IMR-90 (cell line): ENCODE measurements around the gene PTGDR2. TPM values are rescaled to one million over a fixed set of nuclear protein-coding genes. Genes with fewer than 3 reads are reported as not detected.

Experiments used
- ATAC-seq: fragments of 200-7000 bp; cut with Tn5 transposase; 2 replicates; pipeline ENCODE4 v1.9.1; 2020; ENCODE audit warnings: low read depth, mild to moderate bottlenecking, moderate library complexity
- BruUV-seq: library from RNA; stranded (reverse); fragments of 400-500 nt; replicated peaks from 2 replicates; lab custom pipeline; 2021; lab: Mats Ljungman, UMichigan
- CTCF ChIA-PET: fragments of 300-600 bp; formaldehyde crosslinking; extraction: SDS; loops from one replicate; lab custom pipeline; 2021; ENCODE audit warnings: antibody characterized with exemption; lab: Yijun Ruan, JAX
- POLR2A ChIA-PET: fragments of 300-600 bp; sonication (Branson Sonifier 250); formaldehyde crosslinking; loops from one replicate; lab custom pipeline; 2022; ENCODE audit warnings: antibody characterized with exemption; ENCODE audit not compliant: unreplicated experiment; lab: Charles Lee
- DNase-seq: peaks from one replicate; pipeline ENCODE4 v3.0.0; 2013
- H2AFZ ChIP-seq: replicated peaks from 2 replicates; pipeline ENCODE3; 2013; ENCODE audit warnings: low read length, mild to moderate bottlenecking; ENCODE audit not compliant: poor library complexity
- H2AK5ac ChIP-seq: 2 replicates; pipeline ENCODE4 v1.6.1; 2013; ENCODE audit warnings: low read depth, low read length, inconsistent platforms
- H2AK9ac ChIP-seq: replicated peaks from 2 replicates; pipeline ENCODE3; 2013; ENCODE audit warnings: mild to moderate bottlenecking, low read depth, low read length, moderate library complexity; ENCODE audit not compliant: poor library complexity
- H2BK120ac ChIP-seq: 2 replicates; pipeline ENCODE4 v1.6.1; 2013; ENCODE audit warnings: low read depth, low read length, inconsistent platforms
- H2BK15ac ChIP-seq: 3 replicates; pipeline ENCODE4 v1.6.1; 2013; ENCODE audit warnings: low read depth, low read length, inconsistent platforms
- H2BK20ac ChIP-seq: 2 replicates; pipeline ENCODE4 v1.6.1; 2013; ENCODE audit warnings: low read depth, mild to moderate bottlenecking, inconsistent platforms, low read length, moderate library complexity
- H2BK5ac ChIP-seq: 2 replicates; pipeline ENCODE4 v1.6.1; 2013; ENCODE audit warnings: mild to moderate bottlenecking, low read depth, low read length, inconsistent platforms; ENCODE audit not compliant: poor library complexity, severe bottlenecking
- H3K14ac ChIP-seq: replicated peaks from 2 replicates; pipeline ENCODE4 v1.6.1; 2013; ENCODE audit warnings: low read depth, low read length, inconsistent platforms
- H3K18ac ChIP-seq: 2 replicates; pipeline ENCODE4 v1.6.1; 2013; ENCODE audit warnings: low read depth, low read length, control low read depth
- H3K23ac ChIP-seq: 2 replicates; pipeline ENCODE4 v1.6.1; 2013; ENCODE audit warnings: low read depth, low read length, inconsistent platforms
- H3K27ac ChIP-seq: 2 replicates; pipeline ENCODE4 v1.5.1; 2013; ENCODE audit warnings: mild to moderate bottlenecking, control low read depth, low read length; ENCODE audit not compliant: insufficient read depth
- H3K27me3 ChIP-seq: 2 replicates; pipeline ENCODE4 v1.6.1; 2013; ENCODE audit warnings: low read length; ENCODE audit not compliant: control insufficient read depth, insufficient read depth
- H3K36me3 ChIP-seq: 2 replicates; pipeline ENCODE4 v1.6.1; 2013; ENCODE audit warnings: low read length, mixed read lengths; ENCODE audit not compliant: control insufficient read depth, insufficient read depth
- H3K4ac ChIP-seq: 2 replicates; pipeline ENCODE4 v1.6.1; 2013; ENCODE audit warnings: low read depth, low read length, inconsistent platforms
- H3K4me1 ChIP-seq: 2 replicates; pipeline ENCODE4 v1.6.1; 2013; ENCODE audit warnings: low read length, mixed read lengths; ENCODE audit not compliant: control insufficient read depth, insufficient read depth
- H3K4me2 ChIP-seq: 2 replicates; pipeline ENCODE4 v1.6.1; 2013; ENCODE audit warnings: low read depth, mild to moderate bottlenecking, control low read depth, low read length, moderate library complexity
- H3K4me3 ChIP-seq: 2 replicates; pipeline ENCODE4 v1.5.1; 2013; ENCODE audit warnings: low read depth, mild to moderate bottlenecking, control low read depth, low read length, moderate library complexity; ENCODE audit not compliant: insufficient read depth
- H3K56ac ChIP-seq: 2 replicates; pipeline ENCODE4 v1.6.1; 2013; ENCODE audit warnings: low read length, inconsistent platforms; ENCODE audit not compliant: insufficient read depth; ENCODE audit errors: extremely low read depth
- H3K79me1 ChIP-seq, 2 experiments: 2 replicates each; pipeline ENCODE4 v1.6.1; 2013; ENCODE audit warnings: low read length in 2 of 2, inconsistent platforms in 1 of 2, low read depth in 1 of 2
- H3K9ac ChIP-seq: 2 replicates; pipeline ENCODE4 v1.6.1; 2013; ENCODE audit warnings: low read depth, low read length, control low read depth
- H3K9me1 ChIP-seq: 2 replicates; pipeline ENCODE4 v1.6.1; 2013; ENCODE audit warnings: low read length, inconsistent platforms; ENCODE audit not compliant: insufficient read depth
- H3K9me3 ChIP-seq: 2 replicates; pipeline ENCODE4 v1.6.1; 2013; ENCODE audit warnings: low read length; ENCODE audit not compliant: control insufficient read depth, insufficient read depth
- H4K20me1 ChIP-seq: 2 replicates; pipeline ENCODE4 v1.6.1; 2013; ENCODE audit warnings: low read length, inconsistent platforms; ENCODE audit not compliant: insufficient read depth
- H4K5ac ChIP-seq: 2 replicates; pipeline ENCODE4 v1.6.1; 2013; ENCODE audit warnings: mild to moderate bottlenecking, low read depth, low read length, control low read depth
- H4K8ac ChIP-seq, 2 experiments: 2 replicates each; pipeline ENCODE4 v1.6.1; 2013; ENCODE audit warnings: low read depth in 2 of 2, low read length in 2 of 2, control low read depth in 1 of 2, inconsistent platforms in 1 of 2
- H4K91ac ChIP-seq: 2 replicates; pipeline ENCODE4 v1.6.1; 2013; ENCODE audit warnings: low read depth, low read length, inconsistent platforms; ENCODE audit not compliant: insufficient read depth
- BHLHE40 ChIP-seq: fragments of 150-350 bp; IDR thresholded peaks from 2 replicates; pipeline ENCODE4 v1.6.1; 2016; ENCODE audit warnings: mild to moderate bottlenecking, low read depth, low read length
- CEBPB ChIP-seq: IDR thresholded peaks from 2 replicates; pipeline ENCODE4 v1.6.1; 2012; ENCODE audit warnings: low read depth, low read length, improper control_type of control experiment
- CHD1 ChIP-seq: IDR thresholded peaks from 2 replicates; pipeline ENCODE4 v1.6.1; 2012; ENCODE audit warnings: low read depth, low read length, improper control_type of control experiment
- ELK1 ChIP-seq: fragments of 150-350 bp; IDR thresholded peaks from 2 replicates; pipeline ENCODE4 v1.6.1; 2016; ENCODE audit warnings: low read depth, mild to moderate bottlenecking, low read length, moderate library complexity, borderline replicate concordance
- FOS ChIP-seq: fragments of 150-350 bp; IDR thresholded peaks from 2 replicates; pipeline ENCODE4 v1.6.1; 2016; ENCODE audit warnings: low read depth, low read length
- MAFK ChIP-seq: IDR thresholded peaks from 2 replicates; pipeline ENCODE4 v1.6.1; 2012; ENCODE audit warnings: low read depth, low read length, improper control_type of control experiment
- MAZ ChIP-seq: IDR thresholded peaks from 2 replicates; pipeline ENCODE4 v1.6.1; 2012; ENCODE audit warnings: low read depth, mild to moderate bottlenecking, low read length, improper control_type of control experiment, moderate library complexity, borderline replicate concordance
- MXI1 ChIP-seq: IDR thresholded peaks from 2 replicates; pipeline ENCODE4 v1.6.1; 2012; ENCODE audit warnings: low read depth, mild to moderate bottlenecking, low read length, moderate library complexity, borderline replicate concordance
- NFE2L2 ChIP-seq: fragments of 150-350 bp; IDR thresholded peaks from 2 replicates; pipeline ENCODE4 v1.6.1; 2016; ENCODE audit warnings: low read depth, mild to moderate bottlenecking, low read length
- POLR2A ChIP-seq: IDR thresholded peaks from 2 replicates; pipeline ENCODE4 v1.6.1; 2012; ENCODE audit warnings: mild to moderate bottlenecking, low read depth, low read length
- RAD21 ChIP-seq: IDR thresholded peaks from 2 replicates; pipeline ENCODE4 v1.6.1; 2012; ENCODE audit warnings: low read length, improper control_type of control experiment
- RCOR1 ChIP-seq: IDR thresholded peaks from 2 replicates; pipeline ENCODE4 v1.6.1; 2012; ENCODE audit warnings: mild to moderate bottlenecking, low read length, improper control_type of control experiment; ENCODE audit not compliant: insufficient replicate concordance
- RFX5 ChIP-seq: IDR thresholded peaks from 2 replicates; pipeline ENCODE4 v1.8.0; 2012; ENCODE audit warnings: low read depth, mild to moderate bottlenecking, low read length, moderate library complexity
- SMC3 ChIP-seq: fragments of 150-350 bp; IDR thresholded peaks from 2 replicates; pipeline ENCODE4 v1.6.1; 2016; ENCODE audit warnings: low read depth, mild to moderate bottlenecking, antibody characterized with exemption, low read length, moderate library complexity
- USF2 ChIP-seq: fragments of 150-350 bp; IDR thresholded peaks from 2 replicates; pipeline ENCODE4 v1.6.1; 2017; ENCODE audit warnings: mild to moderate bottlenecking, antibody characterized with exemption, low read length, low read depth
- WGBS, 2 experiments: methylation state at CpG; one replicate each; pipeline versions ENCODE4 v1.1.5 to v1.1.7; 2013; ENCODE audit warnings: missing lambda C conversion rate in 2 of 2; ENCODE audit not compliant: insufficient read length in 1 of 2; ENCODE audit errors: extremely low coverage in 2 of 2; 5-methylcytosine and 5-hydroxymethylcytosine counted together
- dilution Hi-C: fragments of 300-500 bp; cut with HindIII; formaldehyde crosslinking; loops from one replicate; pipeline ENCODE4 v1.14.3; 2018; ENCODE audit warnings: low sequenced_read_pairs; ENCODE audit not compliant: unreplicated experiment
- in situ Hi-C: fragments of 300-500 bp; cut with MboI; formaldehyde crosslinking; loops from 3 replicates; pipeline ENCODE4 v1.14.3; 2019; ENCODE audit warnings: low sequenced_read_pairs, inconsistent platforms, mixed read lengths
- intact Hi-C: fragments of 100-400 bp; cut with micrococcal nuclease; formaldehyde crosslinking; loops from 2 replicates; pipeline ENCODE4 v1.10.0; 2022
- polyA plus RNA-seq, 3 experiments: library from polyadenylated mRNA; depleted of rRNA; stranded (reverse); fragments of >200 nt; gene quantifications; 2 replicates each; pipeline ENCODE4 v1.2.3, GENCODE V29; 2012; ENCODE audit warnings: low replicate concordance in 1 of 3
- total RNA-seq: library from RNA; depleted of rRNA; stranded (reverse); fragments of >200 nt; gene quantifications from 2 replicates; pipeline ENCODE4 v1.2.3, GENCODE V29; 2012
- TF ChIP-seq, protein P1 (sequence below): conservative IDR thresholded peaks from 2 replicates; pipeline ENCODE4 v1.5.1; 2012; ENCODE audit warnings: mild to moderate bottlenecking, low read depth, low read length, improper control_type of control experiment

Gene PTGDR2
- total and polyA plus RNA-seq, 2 of the 4 experiments (the other 2 are of a cell fraction): under 0.01 to 0.12 TPM

DNA sequence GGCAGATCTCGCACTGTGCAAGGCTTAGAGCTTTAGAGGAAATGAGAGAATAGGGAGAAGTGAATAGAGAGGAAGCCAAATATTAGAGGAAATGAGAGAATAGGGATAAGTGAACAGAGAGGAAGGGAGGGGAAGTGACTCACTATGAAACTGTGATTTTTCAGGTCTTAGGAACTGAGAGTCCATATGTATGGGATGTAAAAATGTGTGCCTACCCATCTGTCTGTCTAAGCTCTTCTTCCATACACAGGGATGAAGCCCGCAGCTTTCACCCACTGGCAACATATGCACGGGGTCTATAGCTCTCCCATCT, 20.3 kb downstream of the PTGDR2 start:
- BruUV-seq: no TSS peak
- H2BK120ac ChIP-seq: no peak overlapping the region
- no peak overlapping the region for H3K27ac ChIP-seq
- H3K9ac ChIP-seq: no peak overlapping the region
- H3K27me3 ChIP-seq: peaks cover 22% of the 10 kb centered on the region
- H3K79me1 ChIP-seq: no peaks in the 10 kb centered on the region
- H3K4me3 ChIP-seq: no peak overlapping the region
- CTCF ChIA-PET: interaction anchor here (1.5 kb wide), 1 partner anchor 53 kb away, joined by 5 read pairs; no protein-coding TSS in a partner anchor
- intact Hi-C loops: no loop called here
- no peak overlapping the region for H4K8ac ChIP-seq
- no peak overlapping the region for H2AK9ac ChIP-seq
- H2BK20ac ChIP-seq: no peak overlapping the region
- no peak overlapping the region for H3K4me2 ChIP-seq
- H3K9me1 ChIP-seq: no peaks in the 10 kb centered on the region
- peak overlapping the region; percentile 12; the same call in 1 of the 2 replicates for H3K4ac ChIP-seq
- H3K4me1 ChIP-seq: peaks cover 2% of the 10 kb centered on the region
- no peak overlapping the region for H4K5ac ChIP-seq
- H3K18ac ChIP-seq: no peak overlapping the region
- WGBS, 2 experiments: 60% methylated on average over 1 of the region's 3 CpGs; no CpG with 5 or more reads in 1 of the 2 experiments
- H2AK5ac ChIP-seq: no peak overlapping the region
- no peaks in the 10 kb centered on the region for H4K20me1 ChIP-seq
- TF ChIP-seq NFE2L2 (no peak), CEBPB (no peak), MAFK (no peak), BHLHE40 (no peak), USF2 (no peak), RCOR1 (no peak), MAZ (no peak), SMC3 (no peak), RAD21 (no peak), RFX5 (no peak), CHD1 (no peak), ELK1 (no peak), MXI1 (no peak), FOS (no peak), POLR2A (no peak)
- TF ChIP-seq, protein P1, sequence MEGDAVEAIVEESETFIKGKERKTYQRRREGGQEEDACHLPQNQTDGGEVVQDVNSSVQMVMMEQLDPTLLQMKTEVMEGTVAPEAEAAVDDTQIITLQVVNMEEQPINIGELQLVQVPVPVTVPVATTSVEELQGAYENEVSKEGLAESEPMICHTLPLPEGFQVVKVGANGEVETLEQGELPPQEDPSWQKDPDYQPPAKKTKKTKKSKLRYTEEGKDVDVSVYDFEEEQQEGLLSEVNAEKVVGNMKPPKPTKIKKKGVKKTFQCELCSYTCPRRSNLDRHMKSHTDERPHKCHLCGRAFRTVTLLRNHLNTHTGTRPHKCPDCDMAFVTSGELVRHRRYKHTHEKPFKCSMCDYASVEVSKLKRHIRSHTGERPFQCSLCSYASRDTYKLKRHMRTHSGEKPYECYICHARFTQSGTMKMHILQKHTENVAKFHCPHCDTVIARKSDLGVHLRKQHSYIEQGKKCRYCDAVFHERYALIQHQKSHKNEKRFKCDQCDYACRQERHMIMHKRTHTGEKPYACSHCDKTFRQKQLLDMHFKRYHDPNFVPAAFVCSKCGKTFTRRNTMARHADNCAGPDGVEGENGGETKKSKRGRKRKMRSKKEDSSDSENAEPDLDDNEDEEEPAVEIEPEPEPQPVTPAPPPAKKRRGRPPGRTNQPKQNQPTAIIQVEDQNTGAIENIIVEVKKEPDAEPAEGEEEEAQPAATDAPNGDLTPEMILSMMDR: no peak
- H3K56ac ChIP-seq: no peak overlapping the region
- DNase-seq: peak; percentile 47
- ATAC-seq: no peak
- in situ Hi-C loops: loop anchor here (5.0 kb wide), 1 partner anchor 57 kb away; no protein-coding TSS in a partner anchor
- no peaks in the 10 kb centered on the region for H3K36me3 ChIP-seq
- no peak overlapping the region for H3K23ac ChIP-seq
- H2BK5ac ChIP-seq: no peak overlapping the region
- POLR2A ChIA-PET: no interaction called here
- no peak overlapping the region for H2BK15ac ChIP-seq
- no peak overlapping the region; the same call in 1 of the 2 replicates for H3K14ac ChIP-seq
- H4K91ac ChIP-seq: no peak overlapping the region
- dilution Hi-C loops: no loop called here
- peak overlapping the region; percentile 26 for H2AFZ ChIP-seq
- H3K9me3 ChIP-seq: no peaks in the 10 kb centered on the region
